ENCODE measurements around the gene PYGL.

PYGL gene

DNA sequence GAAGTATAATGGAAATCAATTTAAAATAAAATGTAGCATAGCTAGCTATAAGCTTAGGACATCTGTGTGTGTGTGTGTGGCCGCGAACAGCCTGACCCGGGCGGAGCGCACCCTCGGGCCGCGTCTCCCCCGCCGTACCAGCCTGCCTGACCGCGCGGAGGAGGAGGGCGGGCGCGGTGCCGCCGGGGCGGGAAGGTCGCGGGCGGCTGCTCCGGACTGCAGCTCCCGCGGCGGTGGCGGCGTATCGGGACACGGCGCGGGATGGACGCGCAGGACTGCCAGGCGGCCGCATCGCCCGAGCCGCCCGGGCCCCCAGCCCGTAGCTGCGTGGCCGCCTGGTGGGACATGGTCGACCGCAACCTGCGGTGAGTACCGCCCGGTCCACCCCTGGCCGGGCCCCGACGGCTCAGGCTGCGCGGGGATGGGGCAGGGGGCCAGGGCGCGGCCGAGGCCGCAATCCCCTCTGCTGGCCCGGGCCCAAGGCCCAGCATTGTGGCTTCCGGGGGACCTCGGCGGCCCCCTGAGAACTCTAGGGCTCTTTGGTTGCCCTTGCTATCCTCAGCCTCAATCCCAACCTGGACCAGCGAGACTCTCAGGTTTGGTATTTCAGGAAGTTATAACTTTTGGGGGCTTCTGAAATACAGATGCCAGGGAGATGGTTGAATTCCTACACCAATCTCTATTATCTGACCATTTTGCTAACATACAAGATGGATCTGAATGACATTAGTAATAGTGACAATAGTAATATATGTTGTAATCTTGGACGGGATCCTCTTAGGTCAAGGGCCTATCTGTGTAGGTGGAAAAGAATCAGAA lies 72.2 kb downstream of the PYGL start, which contains the start of gene ABHD12B:
Gene ABHD12B, plus strand, starts transcription at position 140 of the 819 bp plus-strand sequence. Its CDS starts 122 bp downstream, at position 262.
- DNase-seq (ENCODE audit: low read depth): no peak

DNA sequence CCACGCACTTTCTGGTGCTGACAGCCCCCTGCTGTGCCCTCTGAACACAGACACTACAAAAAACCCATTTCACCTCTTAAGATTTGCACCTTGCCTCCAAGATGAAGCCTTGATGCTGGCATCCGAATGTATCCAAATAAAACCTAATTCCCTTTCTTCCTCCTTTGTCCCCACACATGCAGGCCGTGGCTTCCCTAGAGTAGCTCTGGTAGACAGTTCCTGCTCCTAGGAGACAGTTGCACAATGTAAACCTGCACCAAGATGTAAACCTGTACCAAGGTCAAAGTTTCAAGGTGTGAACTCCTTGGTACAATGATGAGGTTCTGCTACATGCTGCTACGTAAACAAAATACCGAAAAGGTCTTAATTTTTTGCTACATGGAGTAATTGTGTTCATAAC lies 73.1 kb downstream of the PYGL start:
- no peak for DNase-seq (ENCODE audit: low read depth)

- DNase-seq (ENCODE audit: low read depth): no peak
These were observed 78.7 kb downstream of the PYGL start for GRCh38 chr14:50865391-50866076.

DNA sequence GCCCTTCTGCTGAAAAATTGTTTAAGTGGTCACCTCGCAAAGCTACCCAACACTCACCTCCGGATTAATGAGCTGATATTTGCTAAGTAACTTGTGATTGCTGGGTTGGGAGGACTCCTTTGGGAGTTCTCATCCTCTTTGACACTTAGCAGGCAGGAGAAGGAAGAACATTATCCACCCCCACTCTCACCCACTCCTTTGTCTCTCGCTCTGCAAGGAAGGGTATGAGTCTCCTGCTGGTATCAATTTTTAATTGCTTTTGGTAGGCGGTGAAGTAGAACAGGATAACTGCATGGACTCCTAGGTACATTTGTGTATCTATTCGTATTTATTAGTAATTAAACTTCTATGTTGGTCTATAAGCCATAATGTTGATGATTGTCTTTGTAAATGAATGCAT lies 79.3 kb downstream of the PYGL start:
- no peak for DNase-seq (ENCODE audit: low read depth)

GRCh38 chr14:50864237-50864636 lies 80.0 kb downstream of the PYGL start:
- DNase-seq (ENCODE audit: low read depth): no peak

GRCh38 chr14:50862036-50862570 lies 82.2 kb downstream of the PYGL start:
- no peak for DNase-seq (ENCODE audit: low read depth)

DNA sequence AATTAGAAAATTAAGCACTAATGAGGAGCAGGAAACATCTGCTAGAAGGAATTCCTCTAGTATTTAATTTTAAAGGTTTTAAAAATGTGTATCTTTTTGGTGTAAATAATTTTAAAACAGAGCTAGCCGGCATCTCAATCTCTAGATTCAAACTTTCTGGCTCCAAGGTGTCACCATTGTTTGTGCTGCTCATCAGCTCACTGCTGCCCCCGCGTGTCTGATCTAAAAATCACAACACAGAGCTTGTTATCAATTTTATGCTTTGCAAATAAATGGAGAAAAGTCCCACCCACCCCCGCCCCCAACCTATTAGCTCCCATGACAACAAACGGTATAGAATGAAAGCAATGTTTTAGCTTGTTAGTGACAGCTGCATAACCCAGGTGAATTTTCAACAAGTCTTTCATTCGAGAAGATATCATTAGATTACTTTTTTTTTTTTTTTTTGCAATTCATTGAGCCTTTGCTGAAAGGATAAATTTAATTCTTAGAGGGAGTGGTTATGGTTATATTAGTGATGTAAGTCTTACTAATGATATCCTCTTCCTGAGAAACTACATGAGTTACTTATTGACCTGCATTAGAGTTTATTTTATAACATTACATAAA lies 83.7 kb downstream of the PYGL start:
- DNase-seq (ENCODE audit: low read depth): peak; percentile 85

- no peak for DNase-seq (ENCODE audit: low read depth)
These were observed 85.0 kb downstream of the PYGL start for GRCh38 chr14:50859296-50859624.

GRCh38 chr14:50856660-50857059 lies 87.6 kb downstream of the PYGL start:
- no peak for DNase-seq (ENCODE audit: low read depth)

GRCh38 chr14:50855558-50855957 lies 88.7 kb downstream of the PYGL start:
- no peak for DNase-seq (ENCODE audit: low read depth)
